MCF 10A (cell line): ENCODE data around the gene MED27. TPM values are rescaled to one million over a fixed set of nuclear protein-coding genes. Genes with fewer than 3 reads are reported as not detected.
A peak's percentile ranks its signal among the peaks of the same experiment; 100 is the strongest.

Experiments used
- BruUV-seq: library from RNA; stranded (reverse); fragments of 400-500 nt; replicated peaks from 2 replicates; lab custom pipeline; 2021; lab: Mats Ljungman, UMichigan
- CTCF ChIA-PET: fragments of 300-600 bp; sonication (Branson Sonifier 250); formaldehyde crosslinking; extraction: SDS; loops from one replicate; lab custom pipeline; 2021; ENCODE audit warnings: antibody characterized with exemption, inconsistent platforms; lab: Yijun Ruan, JAX
- POLR2A ChIA-PET: fragments of 300-600, 350-650 bp; sonication (Branson Sonifier 250); formaldehyde crosslinking; extraction: SDS; loops from one replicate; lab custom pipeline; 2020; ENCODE audit warnings: antibody characterized with exemption, inconsistent platforms; lab: Yijun Ruan, JAX
- DNase-seq: peaks from one replicate; pipeline ENCODE4 v3.0.0-alpha.2; 2018; ENCODE audit not compliant: unreplicated experiment
- H3K27ac Mint-ChIP-seq: one replicate; pipeline ENCODE4 v1.8.0; 2022; ENCODE audit warnings: mild to moderate bottlenecking, low read depth, mixed read lengths; ENCODE audit not compliant: unreplicated experiment
- H3K27me3 Mint-ChIP-seq: one replicate; pipeline ENCODE4 v1.8.0; 2022; ENCODE audit warnings: mixed read lengths; ENCODE audit not compliant: insufficient read depth, unreplicated experiment
- H3K36me3 Mint-ChIP-seq: one replicate; pipeline ENCODE4 v1.8.0; 2022; ENCODE audit warnings: mild to moderate bottlenecking, moderate library complexity, mixed read lengths; ENCODE audit not compliant: insufficient read depth, unreplicated experiment
- H3K4me1 Mint-ChIP-seq: one replicate; pipeline ENCODE4 v1.8.0; 2022; ENCODE audit warnings: mixed read lengths; ENCODE audit not compliant: insufficient read depth, unreplicated experiment
- H3K4me3 Mint-ChIP-seq: one replicate; pipeline ENCODE4 v1.8.0; 2022; ENCODE audit warnings: mild to moderate bottlenecking, moderate library complexity, mixed read lengths; ENCODE audit not compliant: unreplicated experiment
- H3K9me3 Mint-ChIP-seq: one replicate; pipeline ENCODE4 v1.8.0; 2022; ENCODE audit warnings: mixed read lengths; ENCODE audit not compliant: unreplicated experiment
- intact Hi-C: fragments of 100-400 bp; cut with micrococcal nuclease; formaldehyde crosslinking; loops from 2 replicates; pipeline ENCODE4 v1.14.1; 2022
- total RNA-seq: library from RNA; stranded (reverse); gene quantifications from 2 replicates; pipeline ENCODE4 v1.2.3, GENCODE V29; 2022
- TF ChIP-seq, protein P1 (sequence below): fragments of 200-600 bp; IDR thresholded peaks from one replicate; pipeline ENCODE4 v1.8.0; 2022; ENCODE audit warnings: antibody characterized with exemption, mild to moderate bottlenecking; ENCODE audit not compliant: unreplicated experiment

Gene MED27
- total RNA-seq, 1 experiment from 2014 or later, result 34.3 TPM

DNA sequence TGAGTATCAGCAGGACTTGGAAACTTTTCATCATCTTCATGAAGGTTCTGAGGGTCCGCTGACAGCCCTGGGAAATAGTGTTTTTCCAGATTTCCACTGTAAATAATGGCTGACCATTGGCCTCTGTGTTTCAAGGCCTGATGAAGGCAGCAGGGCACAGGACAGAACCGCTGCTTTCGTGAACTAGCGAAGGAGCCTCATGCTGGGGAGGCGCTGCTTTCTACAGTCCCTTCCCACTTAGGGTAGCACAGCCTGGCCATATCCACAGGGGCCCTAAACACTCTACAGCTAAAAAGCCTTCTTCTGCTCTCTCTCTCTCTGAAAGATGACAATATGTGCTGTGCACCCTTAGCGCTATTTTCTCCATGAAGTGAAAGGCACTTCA is 118.2 kb downstream of the MED27 start:
- no peaks in the 10 kb centered on the region for H3K27me3 Mint-ChIP-seq
- H3K27ac Mint-ChIP-seq, result no peak overlapping the region
- TF ChIP-seq, protein P1, sequence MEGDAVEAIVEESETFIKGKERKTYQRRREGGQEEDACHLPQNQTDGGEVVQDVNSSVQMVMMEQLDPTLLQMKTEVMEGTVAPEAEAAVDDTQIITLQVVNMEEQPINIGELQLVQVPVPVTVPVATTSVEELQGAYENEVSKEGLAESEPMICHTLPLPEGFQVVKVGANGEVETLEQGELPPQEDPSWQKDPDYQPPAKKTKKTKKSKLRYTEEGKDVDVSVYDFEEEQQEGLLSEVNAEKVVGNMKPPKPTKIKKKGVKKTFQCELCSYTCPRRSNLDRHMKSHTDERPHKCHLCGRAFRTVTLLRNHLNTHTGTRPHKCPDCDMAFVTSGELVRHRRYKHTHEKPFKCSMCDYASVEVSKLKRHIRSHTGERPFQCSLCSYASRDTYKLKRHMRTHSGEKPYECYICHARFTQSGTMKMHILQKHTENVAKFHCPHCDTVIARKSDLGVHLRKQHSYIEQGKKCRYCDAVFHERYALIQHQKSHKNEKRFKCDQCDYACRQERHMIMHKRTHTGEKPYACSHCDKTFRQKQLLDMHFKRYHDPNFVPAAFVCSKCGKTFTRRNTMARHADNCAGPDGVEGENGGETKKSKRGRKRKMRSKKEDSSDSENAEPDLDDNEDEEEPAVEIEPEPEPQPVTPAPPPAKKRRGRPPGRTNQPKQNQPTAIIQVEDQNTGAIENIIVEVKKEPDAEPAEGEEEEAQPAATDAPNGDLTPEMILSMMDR, result no peak
- CTCF ChIA-PET, result interaction anchor here (1.2 kb wide), 1 partner anchor 198 kb away, joined by 3 read pairs; no protein-coding TSS in a partner anchor
- peaks cover 10% of the 10 kb centered on the region for H3K4me1 Mint-ChIP-seq
- no peak overlapping the region for H3K4me3 Mint-ChIP-seq
- POLR2A ChIA-PET, result no interaction called here
- H3K36me3 Mint-ChIP-seq, result peaks cover 5% of the 10 kb centered on the region
- no peak for DNase-seq
- intact Hi-C loops, result no loop called here
- no TSS peak for BruUV-seq
- H3K9me3 Mint-ChIP-seq, result no peaks in the 10 kb centered on the region

DNA sequence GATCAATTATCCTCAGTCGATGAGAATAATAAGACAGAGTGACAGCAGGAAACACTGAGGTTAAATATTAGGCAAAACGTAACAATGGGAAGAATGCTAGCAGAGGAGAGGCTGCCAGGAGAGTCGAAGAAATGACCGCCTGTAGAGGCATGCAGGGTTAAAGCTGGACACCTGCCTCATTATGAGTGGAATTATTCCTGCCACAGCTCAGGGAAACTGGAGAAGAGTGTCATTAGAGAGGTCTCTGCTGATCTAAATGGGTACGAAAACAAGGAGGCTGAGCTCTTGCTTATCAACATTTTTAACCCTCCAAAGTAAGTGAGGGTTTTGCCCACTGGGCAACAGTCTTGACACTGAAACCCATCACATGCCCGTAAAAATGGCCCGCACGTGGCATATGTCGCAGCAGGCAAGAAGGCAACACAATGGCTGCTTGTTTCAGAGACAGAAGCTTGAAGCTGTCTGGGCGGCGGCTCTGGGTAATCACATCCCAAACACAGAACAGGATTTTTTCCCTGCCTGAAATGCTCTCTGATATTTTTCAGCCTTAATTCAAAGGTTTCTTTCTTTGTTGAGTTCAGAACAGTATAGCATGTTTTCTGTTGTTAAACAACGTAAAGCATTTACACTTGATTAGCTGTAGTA is 118.7 kb downstream of the MED27 start:
- Mint-ChIP-seq H3K4me1 (peaks cover 10% of the 10 kb centered on the region), H3K27ac (no peak overlapping the region), H3K27me3 (no peaks in the 10 kb centered on the region), H3K36me3 (peaks cover 5% of the 10 kb centered on the region), H3K9me3 (no peaks in the 10 kb centered on the region), H3K4me3 (no peak overlapping the region)
- intact Hi-C loops, result no loop called here
- no peak for DNase-seq
- TF ChIP-seq, protein P1, result no peak
- BruUV-seq, result no TSS peak
- CTCF ChIA-PET, result interaction anchor here (1.2 kb wide), 1 partner anchor 198 kb away, joined by 3 read pairs; no protein-coding TSS in a partner anchor
- POLR2A ChIA-PET, result no interaction called here

DNA sequence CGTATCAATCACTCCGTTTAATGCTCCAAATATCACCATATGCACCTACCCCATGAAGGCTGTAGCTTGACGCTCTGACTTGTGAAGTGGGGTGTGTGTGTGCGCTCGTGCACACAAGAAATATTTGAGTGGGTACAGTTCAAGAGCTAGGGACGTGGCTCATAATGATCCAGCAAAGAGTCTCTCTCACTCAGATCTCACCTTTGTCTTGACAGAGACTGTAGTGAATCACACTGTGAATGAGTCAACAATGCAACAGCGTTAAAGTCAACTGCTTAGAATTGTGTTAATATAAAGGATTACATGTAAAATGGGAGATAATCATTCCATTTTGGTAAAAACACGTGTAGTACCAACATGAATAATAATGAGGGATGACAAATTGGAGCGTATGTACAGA is 119.4 kb downstream of the MED27 start:
- no TSS peak for BruUV-seq
- Mint-ChIP-seq H3K27ac (no peak overlapping the region), H3K4me3 (no peak overlapping the region), H3K27me3 (no peaks in the 10 kb centered on the region), H3K4me1 (peaks cover 10% of the 10 kb centered on the region), H3K9me3 (no peaks in the 10 kb centered on the region), H3K36me3 (peaks cover 5% of the 10 kb centered on the region)
- intact Hi-C loops, result no loop called here
- ChIA-PET POLR2A (no interaction called here), CTCF (interaction anchor here (0.5 to 1.2 kb wide), 2 partner anchors 43 to 197 kb away, joined by 3 to 5 read pairs; no protein-coding TSS in a partner anchor)
- DNase-seq, result peak; percentile 29
- TF ChIP-seq, protein P1, result no peak

DNA sequence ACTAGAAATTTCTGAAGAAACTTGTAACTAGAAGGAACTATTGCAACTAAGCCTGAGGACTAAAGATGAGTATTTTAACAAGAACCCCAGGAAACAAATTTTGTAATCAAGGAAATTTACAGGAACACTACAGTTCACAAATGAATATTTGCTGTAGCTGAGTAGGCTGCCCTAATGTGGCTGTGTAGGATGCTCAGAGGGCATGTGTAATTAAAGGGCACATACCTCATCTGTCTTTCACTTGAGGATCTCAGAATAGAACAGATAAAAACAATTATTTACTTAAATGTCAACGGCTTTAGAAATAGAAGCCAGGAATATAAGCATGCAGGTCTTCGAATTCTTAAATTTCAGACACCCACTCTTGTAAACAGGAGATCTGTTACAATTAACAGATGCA is 119.8 kb downstream of the MED27 start:
- Mint-ChIP-seq H3K36me3 (peaks cover 5% of the 10 kb centered on the region), H3K27me3 (no peaks in the 10 kb centered on the region), H3K27ac (no peak overlapping the region), H3K4me1 (peaks cover 10% of the 10 kb centered on the region), H3K9me3 (no peaks in the 10 kb centered on the region), H3K4me3 (no peak overlapping the region)
- intact Hi-C loops, result no loop called here
- DNase-seq, result no peak
- no TSS peak for BruUV-seq
- ChIA-PET POLR2A (no interaction called here), CTCF (interaction anchor here (0.5 kb wide), 1 partner anchor 43 kb away, joined by 5 read pairs; no protein-coding TSS in a partner anchor)
- TF ChIP-seq, protein P1, result no peak
